Activated CD4-positive, alpha-beta T cell treated with anti-CD3 and anti-CD28 coated beads for 36 hours (primary cell): ENCODE data around the gene NPIPB2. TPM values are rescaled to one million over a fixed set of nuclear protein-coding genes. Genes with fewer than 3 reads are reported as not detected.
"Not testable (repeated sequence)": the region's sequence is repeated elsewhere in the genome, so short reads cannot be mapped to it uniquely, and the experiment has no call there.

Source experiments
- ATAC-seq: fragments of 200-7000 bp; cut with Tn5 transposase; one replicate; pipeline ENCODE4 v1.10.0; 2021; ENCODE audit warnings: mild to moderate bottlenecking, moderate library complexity
- CTCF ChIA-PET: fragments of 350-600 bp; sonication (Branson Sonifier 250); formaldehyde crosslinking; loops from one replicate; lab custom pipeline; 2021; ENCODE audit warnings: antibody characterized with exemption; lab: Charles Lee
- POLR2A ChIA-PET: fragments of 350-600 bp; sonication (Branson Sonifier 250); formaldehyde crosslinking; loops from one replicate; lab custom pipeline; 2021; ENCODE audit warnings: antibody characterized with exemption, inconsistent platforms; lab: Charles Lee
- DNase-seq: peaks from one replicate; pipeline ENCODE4 v3.0.0-alpha.2; 2020
- H3K27ac Mint-ChIP-seq: one replicate; pipeline ENCODE4 v1.8.0; 2021; ENCODE audit warnings: mixed read lengths
- H3K27me3 Mint-ChIP-seq: one replicate; pipeline ENCODE4 v1.8.0; 2021; ENCODE audit warnings: mixed read lengths
- H3K36me3 Mint-ChIP-seq: one replicate; pipeline ENCODE4 v1.8.0; 2021; ENCODE audit warnings: low read depth, mixed read lengths
- H3K4me1 Mint-ChIP-seq: one replicate; pipeline ENCODE4 v1.8.0; 2021; ENCODE audit warnings: mixed read lengths
- H3K4me3 Mint-ChIP-seq: one replicate; pipeline ENCODE4 v1.8.0; 2021; ENCODE audit warnings: mild to moderate bottlenecking, moderate library complexity, mixed read lengths
- H3K9me3 Mint-ChIP-seq: one replicate; pipeline ENCODE4 v1.8.0; 2021; ENCODE audit warnings: low read depth, mixed read lengths
- intact Hi-C, 2 experiments: fragments of 100-400 bp; cut with DNase I in 1 of 2; cut with micrococcal nuclease in 1 of 2; formaldehyde crosslinking; loops; one replicate each; pipeline versions ENCODE4 v1.14.2 to v1.15.1; 2022 to 2024; cut with DNase I, micrococcal nuclease
- total RNA-seq, 2 experiments: library from RNA; stranded (reverse); gene quantifications; one replicate each; pipeline ENCODE4 v1.2.3, GENCODE V29; 2021

The NPIPB2 gene
- 10 to 100 TPM in 1 of 2 experiments, 1 to 10 TPM in 1; 7.2 to 12.5 TPM for total RNA-seq

GRCh38 chr16:11941945-11942344 is at the start of gene NPIPB2:
Gene NPIPB2, minus strand, starts transcription at chr16:11942045. Its CDS starts 0 bp downstream, at chr16:11942045.
- not testable (repeated sequence) for H3K36me3 Mint-ChIP-seq, H3K27me3 Mint-ChIP-seq

GRCh38 chr16:11990702-11991390 is 49.0 kb upstream of the NPIPB2 start:
- ATAC-seq = no peak
- no peaks in the 10 kb centered on the region for H3K4me1 Mint-ChIP-seq
- H3K27ac Mint-ChIP-seq = no peak overlapping the region
- ChIA-PET POLR2A (no interaction called here), CTCF (no interaction called here)
- H3K9me3 Mint-ChIP-seq = no peaks in the 10 kb centered on the region
- no peak for DNase-seq
- H3K36me3 Mint-ChIP-seq = no peaks in the 10 kb centered on the region
- no peak overlapping the region for H3K4me3 Mint-ChIP-seq
- H3K27me3 Mint-ChIP-seq = no peaks in the 10 kb centered on the region
- intact Hi-C loops = no loop called here

More at GRCh38 chr16:11941945-11942344, at the start of gene NPIPB2:
- H3K4me1 Mint-ChIP-seq, DNase-seq, intact Hi-C loops, H3K9me3 Mint-ChIP-seq, POLR2A ChIA-PET, CTCF ChIA-PET, ATAC-seq, H3K27ac Mint-ChIP-seq, H3K4me3 Mint-ChIP-seq: not testable (repeated sequence)

- no peak for DNase-seq
- H3K9me3 Mint-ChIP-seq = no peaks in the 10 kb centered on the region
- no peaks in the 10 kb centered on the region for H3K27me3 Mint-ChIP-seq
- no peak for ATAC-seq
- ChIA-PET CTCF (interaction anchor here (0.5 kb wide), 1 partner anchor 406 kb away, joined by 4 read pairs; no protein-coding TSS in a partner anchor), POLR2A (no interaction called here)
- no peaks in the 10 kb centered on the region for H3K4me1 Mint-ChIP-seq
- intact Hi-C loops = no loop called here
- H3K36me3 Mint-ChIP-seq = no peaks in the 10 kb centered on the region
- H3K4me3 Mint-ChIP-seq = no peak overlapping the region
- H3K27ac Mint-ChIP-seq = no peak overlapping the region
Observed at GRCh38 chr16:11988258-11988978, 46.6 kb upstream of the NPIPB2 start.

- DNase-seq (no peak), ATAC-seq (no peak)
- Mint-ChIP-seq H3K27me3 (no peaks in the 10 kb centered on the region), H3K36me3 (no peaks in the 10 kb centered on the region), H3K9me3 (no peaks in the 10 kb centered on the region), H3K4me3 (no peak overlapping the region), H3K27ac (no peak overlapping the region), H3K4me1 (no peaks in the 10 kb centered on the region)
- intact Hi-C loops = no loop called here
- ChIA-PET POLR2A (no interaction called here), CTCF (no interaction called here)
Observed at GRCh38 chr16:11986521-11987057, 44.7 kb upstream of the NPIPB2 start.

GRCh38 chr16:11985250-11985649 is 43.4 kb upstream of the NPIPB2 start:
- Mint-ChIP-seq H3K27me3 (no peaks in the 10 kb centered on the region), H3K27ac (no peak overlapping the region), H3K36me3 (no peaks in the 10 kb centered on the region), H3K9me3 (no peaks in the 10 kb centered on the region), H3K4me1 (peaks cover 6% of the 10 kb centered on the region), H3K4me3 (no peak overlapping the region)
- ATAC-seq (no peak), DNase-seq (no peak)
- intact Hi-C loops = no loop called here
- CTCF ChIA-PET = no interaction called here
- POLR2A ChIA-PET = interaction anchor here (0.6 kb wide), 1 partner anchor 16 kb away, joined by 3 read pairs; no protein-coding TSS in a partner anchor

- CTCF ChIA-PET = interaction anchor here (0.8 kb wide), 1 partner anchor 17 kb away, joined by 3 read pairs; no protein-coding TSS in a partner anchor
- no peak for ATAC-seq
- no peak for DNase-seq
Observed at GRCh38 chr16:11980136-11980844, 38.4 kb upstream of the NPIPB2 start.

GRCh38 chr16:11979013-11979672 is 37.3 kb upstream of the NPIPB2 start:
- DNase-seq = no peak
- POLR2A ChIA-PET = no interaction called here

More at GRCh38 chr16:11980136-11980844, 38.4 kb upstream of the NPIPB2 start:
- H3K27ac Mint-ChIP-seq = no peak overlapping the region
- no peak overlapping the region for H3K4me3 Mint-ChIP-seq
- POLR2A ChIA-PET = no interaction called here
- H3K4me1 Mint-ChIP-seq = peaks cover 38% of the 10 kb centered on the region
- H3K36me3 Mint-ChIP-seq = peaks cover 2% of the 10 kb centered on the region
- no peaks in the 10 kb centered on the region for H3K9me3 Mint-ChIP-seq
- no peaks in the 10 kb centered on the region for H3K27me3 Mint-ChIP-seq
- intact Hi-C loops = no loop called here

GRCh38 chr16:11978080-11978479 is 36.2 kb upstream of the NPIPB2 start:
- peak overlapping the region; percentile 88 for H3K4me3 Mint-ChIP-seq
- CTCF ChIA-PET = interaction anchor here (1.0 to 1.1 kb wide), 2 partner anchors 90 to 120 kb away, joined by 4 to 5 read pairs; no protein-coding TSS in a partner anchor
- peaks cover 2% of the 10 kb centered on the region for H3K36me3 Mint-ChIP-seq
- ATAC-seq (no peak), DNase-seq (peak; percentile 20)
- POLR2A ChIA-PET = interaction anchor here (0.6 kb wide), 1 partner anchor 14 kb away, joined by 3 read pairs; no protein-coding TSS in a partner anchor
- peak overlapping the region; percentile 26 for H3K27ac Mint-ChIP-seq
- H3K9me3 Mint-ChIP-seq = no peaks in the 10 kb centered on the region
- H3K4me1 Mint-ChIP-seq = peaks cover 39% of the 10 kb centered on the region
- intact Hi-C loops = loop anchor here (5.0 kb wide), 3 partner anchors 89 to 1036 kb away; partner anchors contain the start of genes CLEC16A (in 1 of the 2), CPPED1 (in 1 of the 2) and DEXI (in 1 of the 2)
- no peaks in the 10 kb centered on the region for H3K27me3 Mint-ChIP-seq

More at GRCh38 chr16:11979013-11979672, 37.3 kb upstream of the NPIPB2 start:
- ATAC-seq = no peak
- no peaks in the 10 kb centered on the region for H3K27me3 Mint-ChIP-seq
- CTCF ChIA-PET = interaction anchor here (1.0 kb wide), 1 partner anchor 89 kb away, joined by 4 read pairs; no protein-coding TSS in a partner anchor
- H3K9me3 Mint-ChIP-seq = no peaks in the 10 kb centered on the region
- intact Hi-C loops = loop anchor here (5.0 kb wide), 3 partner anchors 88 to 1037 kb away; partner anchors contain the start of genes CLEC16A (in 1 of the 2), CPPED1 (in 1 of the 2) and DEXI (in 1 of the 2)
- H3K27ac Mint-ChIP-seq = no peak overlapping the region
- H3K4me3 Mint-ChIP-seq = no peak overlapping the region
- H3K4me1 Mint-ChIP-seq = peaks cover 39% of the 10 kb centered on the region
- H3K36me3 Mint-ChIP-seq = peaks cover 2% of the 10 kb centered on the region

GRCh38 chr16:11977376-11978041 is 35.7 kb upstream of the NPIPB2 start:
- CTCF ChIA-PET = interaction anchor here (1.1 to 1.6 kb wide), 2 partner anchors 90 to 120 kb away, joined by 5 read pairs; no protein-coding TSS in a partner anchor
- peak overlapping the region; percentile 88 for H3K4me3 Mint-ChIP-seq
- H3K27ac Mint-ChIP-seq = peak overlapping the region; percentile 30
- H3K9me3 Mint-ChIP-seq = no peaks in the 10 kb centered on the region
- no peaks in the 10 kb centered on the region for H3K27me3 Mint-ChIP-seq
- POLR2A ChIA-PET = no interaction called here
- intact Hi-C loops = loop anchor here (2.0 to 5.0 kb wide), 7 partner anchors 61 to 1035 kb away; partner anchors contain the start of genes CLEC16A (in 1 of the 2), CPPED1 (in 1 of the 2), DEXI (in 1 of the 2) and SNN (in 1 of the 2)
- ATAC-seq (no peak), DNase-seq (no peak)
- peaks cover 39% of the 10 kb centered on the region for H3K4me1 Mint-ChIP-seq
- H3K36me3 Mint-ChIP-seq = peaks cover 3% of the 10 kb centered on the region
